ENCODE results near the gene ST6GALNAC3. TPM values are rescaled to one million over a fixed set of nuclear protein-coding genes. Genes with fewer than 3 reads are reported as not detected.

The ST6GALNAC3 gene
- total RNA-seq, 2 experiments from 2014 or later: 0.50 to 1.2 TPM

DNA sequence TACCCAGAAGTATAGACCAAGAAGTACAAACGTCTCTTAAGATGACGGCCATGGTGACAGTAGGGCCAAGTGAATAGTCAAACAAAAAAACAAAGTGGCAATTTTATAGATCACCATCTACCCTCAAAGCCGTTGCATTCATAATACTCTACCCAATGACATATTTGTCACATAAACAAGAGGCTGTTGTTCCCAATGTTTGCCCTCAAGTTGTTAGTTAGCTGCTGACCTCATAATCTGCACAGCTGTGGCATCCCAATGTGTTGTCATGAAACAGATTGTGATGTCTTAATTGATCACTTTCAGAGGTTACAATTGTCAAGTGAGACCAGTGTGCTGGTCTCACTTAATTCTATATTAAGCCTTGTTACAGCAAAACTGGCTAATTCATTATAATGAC is 333.8 kb downstream of the ST6GALNAC3 start:
- intact Hi-C loops (cut with micrococcal nuclease; ENCODE audit: unreplicated experiment): no loop called here
- CTCF ChIA-PET (ENCODE audit: unreplicated experiment): no interaction called here
- POLR2A ChIA-PET: no interaction called here
- Histone ChIP-seq H3K4me1 (ENCODE audit: insufficient read depth, low read length, poor library complexity, severe bottlenecking) (no peaks in the 10 kb centered on the region), H3K27ac (ENCODE audit: low read depth, low read length, poor library complexity, severe bottlenecking) (no peak overlapping the region), H2AFZ (ENCODE audit: low read length) (no peak overlapping the region), H3K4me2 (ENCODE audit: low read length) (no peak overlapping the region), H3K9me3 (ENCODE audit: low read length) (no peaks in the 10 kb centered on the region), H3K36me3 (ENCODE audit: insufficient read depth, low read length) (no peaks in the 10 kb centered on the region), H4K20me1 (ENCODE audit: insufficient read depth, low read length) (no peaks in the 10 kb centered on the region), H3K79me2 (ENCODE audit: insufficient read depth, low read depth, low read length) (no peaks in the 10 kb centered on the region), H3K9me2 (ENCODE audit: insufficient read depth, low read length) (no peaks in the 10 kb centered on the region), H3K4me3 (ENCODE audit: low read depth, low read length, poor library complexity, severe bottlenecking) (no peak overlapping the region)
- TF ChIP-seq EZH2phosphoT487 (IDR thresholded peaks at IDR 0.05; ENCODE audit: borderline replicate concordance, low read depth, low read length): no peak
- TF ChIP-seq, protein P1, sequence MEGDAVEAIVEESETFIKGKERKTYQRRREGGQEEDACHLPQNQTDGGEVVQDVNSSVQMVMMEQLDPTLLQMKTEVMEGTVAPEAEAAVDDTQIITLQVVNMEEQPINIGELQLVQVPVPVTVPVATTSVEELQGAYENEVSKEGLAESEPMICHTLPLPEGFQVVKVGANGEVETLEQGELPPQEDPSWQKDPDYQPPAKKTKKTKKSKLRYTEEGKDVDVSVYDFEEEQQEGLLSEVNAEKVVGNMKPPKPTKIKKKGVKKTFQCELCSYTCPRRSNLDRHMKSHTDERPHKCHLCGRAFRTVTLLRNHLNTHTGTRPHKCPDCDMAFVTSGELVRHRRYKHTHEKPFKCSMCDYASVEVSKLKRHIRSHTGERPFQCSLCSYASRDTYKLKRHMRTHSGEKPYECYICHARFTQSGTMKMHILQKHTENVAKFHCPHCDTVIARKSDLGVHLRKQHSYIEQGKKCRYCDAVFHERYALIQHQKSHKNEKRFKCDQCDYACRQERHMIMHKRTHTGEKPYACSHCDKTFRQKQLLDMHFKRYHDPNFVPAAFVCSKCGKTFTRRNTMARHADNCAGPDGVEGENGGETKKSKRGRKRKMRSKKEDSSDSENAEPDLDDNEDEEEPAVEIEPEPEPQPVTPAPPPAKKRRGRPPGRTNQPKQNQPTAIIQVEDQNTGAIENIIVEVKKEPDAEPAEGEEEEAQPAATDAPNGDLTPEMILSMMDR (conservative IDR thresholded peaks at IDR 0.05; ENCODE audit: low read length): no peak
- no peak for DNase-seq (ENCODE audit: low spot score)
- BruUV-seq (replicated peaks): no TSS peak

DNA sequence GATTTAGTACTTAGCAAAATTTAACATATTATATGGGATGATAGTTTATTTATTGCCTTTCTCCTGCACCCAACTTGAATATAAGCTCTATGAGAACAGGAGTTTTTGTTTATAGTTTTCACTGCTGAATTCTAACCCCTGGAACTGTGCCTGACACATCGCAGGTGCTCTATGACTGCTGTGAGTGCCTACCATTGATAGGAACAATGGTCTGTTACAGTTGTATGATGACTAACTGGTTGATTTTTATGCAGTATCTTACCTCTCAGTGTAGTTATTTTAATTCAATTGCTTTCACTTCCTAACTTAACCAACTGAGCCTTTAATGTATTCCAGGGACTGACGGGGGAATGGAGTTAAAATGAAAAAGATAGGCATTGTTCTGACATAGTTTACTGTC is 336.0 kb downstream of the ST6GALNAC3 start:
- Histone ChIP-seq H3K4me1 (ENCODE audit: insufficient read depth, low read length, poor library complexity, severe bottlenecking) (no peaks in the 10 kb centered on the region), H3K4me3 (ENCODE audit: low read depth, low read length, poor library complexity, severe bottlenecking) (no peak overlapping the region), H3K27ac (ENCODE audit: low read depth, low read length, poor library complexity, severe bottlenecking) (no peak overlapping the region), H3K9me2 (ENCODE audit: insufficient read depth, low read length) (no peaks in the 10 kb centered on the region), H3K4me2 (ENCODE audit: low read length) (no peak overlapping the region), H3K9me3 (ENCODE audit: low read length) (no peaks in the 10 kb centered on the region), H4K20me1 (ENCODE audit: insufficient read depth, low read length) (no peaks in the 10 kb centered on the region), H2AFZ (ENCODE audit: low read length) (no peak overlapping the region), H3K36me3 (ENCODE audit: insufficient read depth, low read length) (no peaks in the 10 kb centered on the region), H3K79me2 (ENCODE audit: insufficient read depth, low read depth, low read length) (no peaks in the 10 kb centered on the region)
- no peak for TF ChIP-seq EZH2phosphoT487 (IDR thresholded peaks at IDR 0.05; ENCODE audit: borderline replicate concordance, low read depth, low read length)
- TF ChIP-seq, protein P1 (conservative IDR thresholded peaks at IDR 0.05; ENCODE audit: low read length): no peak
- POLR2A ChIA-PET: no interaction called here
- intact Hi-C loops (cut with micrococcal nuclease; ENCODE audit: unreplicated experiment): no loop called here
- CTCF ChIA-PET (ENCODE audit: unreplicated experiment): no interaction called here
- DNase-seq (ENCODE audit: low spot score): no peak
- BruUV-seq (replicated peaks): no TSS peak

DNA sequence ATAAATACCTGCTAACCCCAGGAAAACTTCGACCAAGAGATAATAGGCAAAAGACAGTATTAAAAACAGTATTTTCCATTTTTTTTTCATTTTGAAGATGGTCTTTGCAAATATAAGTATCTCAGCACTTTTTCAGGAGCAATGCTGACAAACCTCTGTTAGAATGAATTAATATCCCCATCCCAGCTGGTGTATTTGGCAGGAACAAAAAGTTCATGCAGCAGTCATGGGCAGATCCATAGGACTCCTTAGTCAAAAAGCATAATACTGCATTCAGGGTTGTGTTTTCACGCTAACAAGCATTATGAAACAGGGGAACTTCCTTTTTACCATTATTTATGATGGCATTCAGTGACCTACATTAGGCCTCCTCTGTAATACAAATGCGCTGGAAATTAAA is 344.0 kb downstream of the ST6GALNAC3 start:
- no peak for TF ChIP-seq EZH2phosphoT487 (IDR thresholded peaks at IDR 0.05; ENCODE audit: borderline replicate concordance, low read depth, low read length)
- TF ChIP-seq, protein P1 (conservative IDR thresholded peaks at IDR 0.05; ENCODE audit: low read length): no peak
- Histone ChIP-seq H3K9me2 (ENCODE audit: insufficient read depth, low read length) (no peaks in the 10 kb centered on the region), H3K79me2 (ENCODE audit: insufficient read depth, low read depth, low read length) (no peaks in the 10 kb centered on the region), H2AFZ (ENCODE audit: low read length) (no peak overlapping the region), H3K27ac (ENCODE audit: low read depth, low read length, poor library complexity, severe bottlenecking) (no peak overlapping the region), H3K4me3 (ENCODE audit: low read depth, low read length, poor library complexity, severe bottlenecking) (no peak overlapping the region), H3K36me3 (ENCODE audit: insufficient read depth, low read length) (no peaks in the 10 kb centered on the region), H3K4me1 (ENCODE audit: insufficient read depth, low read length, poor library complexity, severe bottlenecking) (no peaks in the 10 kb centered on the region), H3K9me3 (ENCODE audit: low read length) (no peaks in the 10 kb centered on the region), H3K4me2 (ENCODE audit: low read length) (no peak overlapping the region), H4K20me1 (ENCODE audit: insufficient read depth, low read length) (no peaks in the 10 kb centered on the region)
- ChIA-PET POLR2A (interaction anchor here (0.7 to 0.8 kb wide), 2 partner anchors 11 to 14 kb away, joined by 3 read pairs; no protein-coding TSS in a partner anchor), CTCF (ENCODE audit: unreplicated experiment) (no interaction called here)
- intact Hi-C loops (cut with micrococcal nuclease; ENCODE audit: unreplicated experiment): no loop called here
- BruUV-seq (replicated peaks): no TSS peak
- DNase-seq (ENCODE audit: low spot score): no peak

Data from OCI-LY7 (cell line).